ENCODE results near the gene SH2D3A.

The SH2D3A gene

GRCh38 chr19:6808494-6808893 is 41.3 kb upstream of the SH2D3A start:
- DNase-seq (ENCODE audit: low read depth, low spot score), result no peak
- no peak for TF ChIP-seq CTCF (IDR thresholded peaks at IDR 0.05; ENCODE audit: insufficient read depth, low read length, missing control alignments)
- POLR2A ChIA-PET, result no interaction called here
- CTCF ChIA-PET, result no interaction called here
- H3K4me3 ChIP-seq (ENCODE audit: low read depth, low read length), result no peak overlapping the region

DNA sequence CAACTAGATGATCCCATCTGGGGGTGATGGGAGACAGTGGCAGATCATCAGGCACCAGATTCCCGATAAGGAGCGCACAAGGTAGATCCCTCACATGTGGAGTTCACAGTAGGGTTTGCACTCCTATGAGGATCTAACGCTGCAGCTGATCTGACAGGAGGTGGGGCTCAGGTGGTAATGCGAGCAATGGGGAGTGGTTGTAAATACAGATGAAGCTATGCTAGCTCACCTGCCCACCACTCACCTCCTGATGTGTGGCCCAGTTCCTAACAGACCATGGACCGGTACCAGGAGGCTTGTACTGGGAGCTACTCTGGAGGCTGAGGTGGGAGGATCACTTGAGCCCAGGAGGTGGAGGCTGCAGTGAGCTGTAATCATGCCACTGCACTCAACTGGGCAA is 40.1 kb upstream of the SH2D3A start:
- no peak for DNase-seq (ENCODE audit: low read depth, low spot score)
- TF ChIP-seq CTCF (IDR thresholded peaks at IDR 0.05; ENCODE audit: insufficient read depth, low read length, missing control alignments), result no peak
- no peak overlapping the region for H3K4me3 ChIP-seq (ENCODE audit: low read depth, low read length)
- POLR2A ChIA-PET, result no interaction called here
- CTCF ChIA-PET, result no interaction called here

GRCh38 chr19:6806488-6806887 is 39.3 kb upstream of the SH2D3A start:
- H3K4me3 ChIP-seq (ENCODE audit: low read depth, low read length), result no peak overlapping the region
- ChIA-PET POLR2A (no interaction called here), CTCF (no interaction called here)
- no peak for TF ChIP-seq CTCF (IDR thresholded peaks at IDR 0.05; ENCODE audit: insufficient read depth, low read length, missing control alignments)
- no peak for DNase-seq (ENCODE audit: low read depth, low spot score)

DNA sequence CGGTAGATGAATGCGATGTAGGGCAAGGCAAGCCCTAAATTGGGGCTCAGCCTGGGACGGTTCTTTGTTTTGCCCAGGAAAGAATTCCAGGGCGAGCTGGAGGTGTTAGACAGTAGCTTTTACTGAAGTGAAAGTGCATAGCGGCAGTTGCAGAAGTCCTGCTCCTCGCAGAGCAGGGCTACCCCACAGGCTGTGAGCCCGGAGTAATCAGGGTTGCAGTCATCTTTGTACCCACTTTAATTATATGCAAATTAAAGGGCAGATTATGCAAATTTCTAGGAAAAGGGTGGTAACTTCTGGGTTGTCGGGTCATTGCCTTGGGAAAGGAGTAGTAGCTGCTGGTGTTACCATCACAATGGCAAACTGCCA is 35.8 kb upstream of the SH2D3A start:
- ChIA-PET CTCF (interaction anchor here (0.9 kb wide), 1 partner anchor 61 kb away, joined by 4 read pairs; no protein-coding TSS in a partner anchor), POLR2A (no interaction called here)
- H3K4me3 ChIP-seq (ENCODE audit: low read depth, low read length), result no peak overlapping the region
- DNase-seq (ENCODE audit: low read depth, low spot score), result no peak
- no peak for TF ChIP-seq CTCF (IDR thresholded peaks at IDR 0.05; ENCODE audit: insufficient read depth, low read length, missing control alignments)

DNA sequence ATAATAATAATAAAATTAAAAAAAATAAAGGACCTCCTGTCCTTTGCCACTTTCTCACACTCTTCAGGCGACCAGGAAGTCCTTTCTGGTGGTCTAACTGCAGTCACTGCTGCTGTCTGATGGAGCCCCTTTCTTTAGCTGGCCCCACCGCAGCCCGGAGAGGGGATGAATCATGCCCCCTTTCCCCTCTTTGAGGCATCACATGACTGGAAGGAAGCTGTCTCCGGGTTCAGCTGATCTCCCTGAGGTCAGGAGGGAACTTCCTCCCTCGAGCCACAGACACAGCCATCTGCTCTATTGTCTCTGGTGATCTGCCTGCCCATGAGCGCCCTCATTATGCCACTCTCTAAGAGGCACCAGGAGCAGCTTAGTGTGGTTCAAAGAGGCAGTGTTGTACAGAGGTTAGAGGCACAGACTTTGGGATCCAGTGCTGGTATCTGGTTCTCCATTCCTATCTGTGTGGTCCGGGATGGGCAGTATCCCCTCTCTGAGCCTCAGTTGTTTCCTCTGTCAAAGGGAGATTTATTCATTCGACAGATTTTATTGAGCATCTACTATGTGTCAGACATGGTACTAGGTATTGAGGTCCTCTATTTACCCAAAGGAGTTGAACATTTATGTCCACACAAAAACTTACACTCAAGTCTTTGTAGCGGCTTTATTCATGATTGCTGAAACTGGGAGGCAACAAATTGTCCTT is 35.3 kb upstream of the SH2D3A start:
- DNase-seq (ENCODE audit: low read depth, low spot score), result no peak
- no peak overlapping the region for H3K4me3 ChIP-seq (ENCODE audit: low read depth, low read length)
- POLR2A ChIA-PET, result no interaction called here

More for the DNA sequence above, 35.3 kb upstream of the SH2D3A start:
- CTCF ChIA-PET, result interaction anchor here (0.9 kb wide), 1 partner anchor 61 kb away, joined by 4 read pairs; no protein-coding TSS in a partner anchor
- TF ChIP-seq CTCF (IDR thresholded peaks at IDR 0.05; ENCODE audit: insufficient read depth, low read length, missing control alignments), result no peak
